Measurements from ENCODE around the gene TRIM61.

DNA sequence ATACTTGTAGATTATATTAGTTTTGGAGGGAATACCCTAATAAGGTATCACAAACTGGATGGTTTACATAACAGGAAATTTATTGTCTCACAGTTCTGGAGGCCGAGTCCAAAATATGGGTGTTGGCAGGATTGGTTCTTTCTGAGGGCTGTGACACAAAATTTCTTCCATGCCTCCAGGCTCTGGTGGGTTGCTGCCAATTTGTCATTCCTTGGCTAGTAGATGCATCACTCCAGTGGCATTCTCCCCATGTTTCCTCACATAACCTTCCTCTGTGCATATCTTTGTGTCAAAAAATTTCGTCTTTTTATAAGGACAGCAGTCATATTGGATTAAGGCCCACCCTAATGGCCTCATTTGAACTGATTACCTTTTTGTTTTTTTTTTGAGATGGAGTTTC, 51.2 kb downstream of the TRIM61 start:
- no peak for TF ChIP-seq CTCF (IDR thresholded peaks at IDR 0.05)
- no peak for TF ChIP-seq MAZ (IDR thresholded peaks at IDR 0.05; ENCODE audit: borderline replicate concordance, low read depth, low read length)
- TF ChIP-seq EHF (CRISPR knock-in tag; IDR thresholded peaks at IDR 0.05) = no peak
- TF ChIP-seq POLR2A (IDR thresholded peaks at IDR 0.05; ENCODE audit: low read length) = no peak
- TF ChIP-seq, protein P1, sequence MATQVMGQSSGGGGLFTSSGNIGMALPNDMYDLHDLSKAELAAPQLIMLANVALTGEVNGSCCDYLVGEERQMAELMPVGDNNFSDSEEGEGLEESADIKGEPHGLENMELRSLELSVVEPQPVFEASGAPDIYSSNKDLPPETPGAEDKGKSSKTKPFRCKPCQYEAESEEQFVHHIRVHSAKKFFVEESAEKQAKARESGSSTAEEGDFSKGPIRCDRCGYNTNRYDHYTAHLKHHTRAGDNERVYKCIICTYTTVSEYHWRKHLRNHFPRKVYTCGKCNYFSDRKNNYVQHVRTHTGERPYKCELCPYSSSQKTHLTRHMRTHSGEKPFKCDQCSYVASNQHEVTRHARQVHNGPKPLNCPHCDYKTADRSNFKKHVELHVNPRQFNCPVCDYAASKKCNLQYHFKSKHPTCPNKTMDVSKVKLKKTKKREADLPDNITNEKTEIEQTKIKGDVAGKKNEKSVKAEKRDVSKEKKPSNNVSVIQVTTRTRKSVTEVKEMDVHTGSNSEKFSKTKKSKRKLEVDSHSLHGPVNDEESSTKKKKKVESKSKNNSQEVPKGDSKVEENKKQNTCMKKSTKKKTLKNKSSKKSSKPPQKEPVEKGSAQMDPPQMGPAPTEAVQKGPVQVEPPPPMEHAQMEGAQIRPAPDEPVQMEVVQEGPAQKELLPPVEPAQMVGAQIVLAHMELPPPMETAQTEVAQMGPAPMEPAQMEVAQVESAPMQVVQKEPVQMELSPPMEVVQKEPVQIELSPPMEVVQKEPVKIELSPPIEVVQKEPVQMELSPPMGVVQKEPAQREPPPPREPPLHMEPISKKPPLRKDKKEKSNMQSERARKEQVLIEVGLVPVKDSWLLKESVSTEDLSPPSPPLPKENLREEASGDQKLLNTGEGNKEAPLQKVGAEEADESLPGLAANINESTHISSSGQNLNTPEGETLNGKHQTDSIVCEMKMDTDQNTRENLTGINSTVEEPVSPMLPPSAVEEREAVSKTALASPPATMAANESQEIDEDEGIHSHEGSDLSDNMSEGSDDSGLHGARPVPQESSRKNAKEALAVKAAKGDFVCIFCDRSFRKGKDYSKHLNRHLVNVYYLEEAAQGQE (IDR thresholded peaks at IDR 0.05) = no peak
- TF ChIP-seq KDM1A (IDR thresholded peaks at IDR 0.05; ENCODE audit: low read depth) = no peak
- no peak for TF ChIP-seq MAFK (IDR thresholded peaks at IDR 0.05; ENCODE audit: partially characterized antibody)
- no peak for TF ChIP-seq USF2 (IDR thresholded peaks at IDR 0.05)
- no peak for TF ChIP-seq KDM5A (IDR thresholded peaks at IDR 0.05)
- no peak for TF ChIP-seq HDAC2 (IDR thresholded peaks at IDR 0.05)
- TF ChIP-seq NPAS2 (CRISPR knock-in tag; IDR thresholded peaks at IDR 0.05; ENCODE audit: borderline replicate concordance) = no peak
- TF ChIP-seq BHLHE40 (IDR thresholded peaks at IDR 0.05; ENCODE audit: low read depth, low read length) = no peak

All from A549 (cell line).